ENCODE measurements around the gene CRTC2. TPM values are rescaled to one million over a fixed set of nuclear protein-coding genes. Genes with fewer than 3 reads are reported as not detected.

The CRTC2 gene
- total and polyA plus RNA-seq, 2 experiments from 2014 or later: 10.6 to 20.7 TPM

DNA sequence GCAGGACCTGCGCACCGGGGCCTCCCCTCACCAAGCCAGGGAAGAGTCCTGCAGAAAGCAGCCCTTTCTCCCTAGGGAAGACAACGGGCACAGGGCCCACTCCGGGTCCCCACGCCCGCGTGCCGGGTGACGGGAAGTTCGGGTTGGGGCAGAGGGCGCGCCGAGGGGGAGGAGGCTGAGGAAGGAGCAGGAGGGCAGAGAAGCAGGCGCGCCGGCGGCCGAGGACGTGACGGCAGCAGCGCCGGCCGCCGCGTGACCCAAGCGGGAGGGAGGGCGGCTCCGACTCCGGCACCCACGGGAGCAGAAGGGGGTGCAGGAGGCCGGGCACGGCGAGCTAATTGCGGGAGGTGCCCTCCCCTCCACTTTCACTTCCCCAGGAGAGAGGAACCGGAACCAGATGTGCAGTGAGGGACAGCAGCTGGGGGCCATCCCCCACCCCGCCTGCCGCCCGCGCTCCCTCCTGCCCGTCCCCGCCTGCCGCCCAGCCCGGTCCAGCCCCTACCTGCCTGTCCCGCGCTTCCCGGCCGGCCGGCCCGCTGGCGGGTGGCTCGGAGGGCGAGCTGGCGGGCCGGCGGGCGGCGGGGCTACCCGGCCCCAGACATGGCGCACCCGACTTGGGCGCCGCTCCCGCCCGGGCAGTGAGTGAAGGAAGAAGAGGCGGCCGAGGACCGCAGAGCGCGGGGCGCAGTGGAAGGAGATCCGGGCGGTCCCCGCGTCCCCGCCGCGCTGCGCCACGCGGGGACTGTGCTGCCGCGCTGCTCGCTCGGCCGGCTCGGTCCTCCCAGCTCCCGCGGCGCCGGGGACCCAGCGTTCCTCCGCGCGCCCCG, 12.4 kb downstream of the CRTC2 start:
- Mint-ChIP-seq H3K27ac (no peak overlapping the region; the same call in 1 of the 2 replicates), H3K9me3 (no peaks in the 10 kb centered on the region; the same call in 2 of the 3 replicates), H3K4me1 (peaks cover 18% of the 10 kb centered on the region), H3K27me3 (ENCODE audit: insufficient read depth, low read depth, poor library complexity) (peaks cover 17% of the 10 kb centered on the region), H3K4me3 (peak overlapping the region; percentile 87), H3K36me3 (ENCODE audit: low read depth) (peaks cover 46% of the 10 kb centered on the region)
- Histone ChIP-seq H3K27ac (ENCODE audit: low read depth) (no peak overlapping the region), H3F3A (replicated peaks; ENCODE audit: low read depth) (peaks cover 5% of the 10 kb centered on the region; the same call in 1 of the 2 replicates), H3K9me2 (ENCODE audit: insufficient read depth) (no peaks in the 10 kb centered on the region), H3K4me2 (peak overlapping the region; percentile 99), H3K4me1 (ENCODE audit: insufficient read depth) (peaks cover 10% of the 10 kb centered on the region; the same call in 1 of the 2 replicates), H3K4me3 (peak overlapping the region; percentile 95), H2AFZ (peak overlapping the region; percentile 72), H3K79me2 (replicated peaks; ENCODE audit: insufficient read depth) (peaks cover 20% of the 10 kb centered on the region), H4K20me1 (replicated peaks; ENCODE audit: insufficient read depth) (0 out of 2 replicates have a peak, but pooled peaks cover 10% of the 10 kb centered on the region), H3K36me3 (ENCODE audit: insufficient read depth) (peaks cover 14% of the 10 kb centered on the region; the same call in 1 of the 2 replicates), H3K27me3 (ENCODE audit: insufficient read depth) (no peaks in the 10 kb centered on the region)
- DNase-seq (ENCODE audit: low spot score) (peak; percentile 62), ATAC-seq (peak; percentile 49)
- TF ChIP-seq ZNF114 (CRISPR knock-in tag; IDR thresholded peaks at IDR 0.05) (no peak), POLR2AphosphoS5 (IDR thresholded peaks at IDR 0.05; ENCODE audit: low read depth) (0 out of 2 replicates have a peak, but pooled peaks have one; percentile 29), EZH2 (IDR thresholded peaks at IDR 0.05; ENCODE audit: low read depth, unreplicated experiment) (no peak)
- TF ChIP-seq, protein P1, sequence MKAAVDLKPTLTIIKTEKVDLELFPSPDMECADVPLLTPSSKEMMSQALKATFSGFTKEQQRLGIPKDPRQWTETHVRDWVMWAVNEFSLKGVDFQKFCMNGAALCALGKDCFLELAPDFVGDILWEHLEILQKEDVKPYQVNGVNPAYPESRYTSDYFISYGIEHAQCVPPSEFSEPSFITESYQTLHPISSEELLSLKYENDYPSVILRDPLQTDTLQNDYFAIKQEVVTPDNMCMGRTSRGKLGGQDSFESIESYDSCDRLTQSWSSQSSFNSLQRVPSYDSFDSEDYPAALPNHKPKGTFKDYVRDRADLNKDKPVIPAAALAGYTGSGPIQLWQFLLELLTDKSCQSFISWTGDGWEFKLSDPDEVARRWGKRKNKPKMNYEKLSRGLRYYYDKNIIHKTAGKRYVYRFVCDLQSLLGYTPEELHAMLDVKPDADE (IDR thresholded peaks at IDR 0.05): 0 out of 2 replicates have a peak, but pooled peaks have one; percentile 3

DNA sequence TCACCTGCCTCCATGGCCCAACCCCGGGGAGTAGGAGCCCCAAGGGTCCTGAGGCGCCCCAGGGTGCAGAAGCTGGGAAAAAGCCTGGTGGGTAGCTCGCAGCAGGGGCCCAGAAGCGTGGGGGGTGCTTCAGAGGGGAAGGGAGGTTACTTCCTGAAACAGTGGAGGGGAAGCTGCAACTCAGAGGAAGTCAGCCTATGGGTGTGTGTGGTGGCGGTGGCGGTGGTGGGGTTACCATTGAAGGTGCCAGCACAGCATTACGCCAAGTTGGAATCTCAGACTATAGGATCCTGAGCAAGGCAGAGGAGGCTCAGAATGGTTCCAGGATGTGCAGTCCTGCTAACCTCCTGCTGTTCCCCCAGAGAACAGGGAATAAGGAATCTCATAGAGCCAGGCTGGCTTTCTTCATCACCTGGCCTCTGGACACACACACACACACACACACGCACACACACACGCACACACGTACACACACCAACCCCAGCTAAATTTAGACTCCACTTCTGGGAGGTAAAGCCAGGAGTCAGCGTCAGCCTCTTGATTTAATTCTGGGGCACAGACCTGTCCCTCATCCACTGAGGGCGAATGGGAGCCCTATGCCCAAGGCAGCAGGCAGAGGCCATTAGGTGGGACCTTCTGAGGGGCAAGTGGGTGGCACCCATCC, 13.1 kb downstream of the CRTC2 start:
- peaks cover 10% of the 10 kb centered on the region; the same call in 1 of the 2 replicates for H3K36me3 ChIP-seq (ENCODE audit: insufficient read depth)
- TF ChIP-seq, protein P2, sequence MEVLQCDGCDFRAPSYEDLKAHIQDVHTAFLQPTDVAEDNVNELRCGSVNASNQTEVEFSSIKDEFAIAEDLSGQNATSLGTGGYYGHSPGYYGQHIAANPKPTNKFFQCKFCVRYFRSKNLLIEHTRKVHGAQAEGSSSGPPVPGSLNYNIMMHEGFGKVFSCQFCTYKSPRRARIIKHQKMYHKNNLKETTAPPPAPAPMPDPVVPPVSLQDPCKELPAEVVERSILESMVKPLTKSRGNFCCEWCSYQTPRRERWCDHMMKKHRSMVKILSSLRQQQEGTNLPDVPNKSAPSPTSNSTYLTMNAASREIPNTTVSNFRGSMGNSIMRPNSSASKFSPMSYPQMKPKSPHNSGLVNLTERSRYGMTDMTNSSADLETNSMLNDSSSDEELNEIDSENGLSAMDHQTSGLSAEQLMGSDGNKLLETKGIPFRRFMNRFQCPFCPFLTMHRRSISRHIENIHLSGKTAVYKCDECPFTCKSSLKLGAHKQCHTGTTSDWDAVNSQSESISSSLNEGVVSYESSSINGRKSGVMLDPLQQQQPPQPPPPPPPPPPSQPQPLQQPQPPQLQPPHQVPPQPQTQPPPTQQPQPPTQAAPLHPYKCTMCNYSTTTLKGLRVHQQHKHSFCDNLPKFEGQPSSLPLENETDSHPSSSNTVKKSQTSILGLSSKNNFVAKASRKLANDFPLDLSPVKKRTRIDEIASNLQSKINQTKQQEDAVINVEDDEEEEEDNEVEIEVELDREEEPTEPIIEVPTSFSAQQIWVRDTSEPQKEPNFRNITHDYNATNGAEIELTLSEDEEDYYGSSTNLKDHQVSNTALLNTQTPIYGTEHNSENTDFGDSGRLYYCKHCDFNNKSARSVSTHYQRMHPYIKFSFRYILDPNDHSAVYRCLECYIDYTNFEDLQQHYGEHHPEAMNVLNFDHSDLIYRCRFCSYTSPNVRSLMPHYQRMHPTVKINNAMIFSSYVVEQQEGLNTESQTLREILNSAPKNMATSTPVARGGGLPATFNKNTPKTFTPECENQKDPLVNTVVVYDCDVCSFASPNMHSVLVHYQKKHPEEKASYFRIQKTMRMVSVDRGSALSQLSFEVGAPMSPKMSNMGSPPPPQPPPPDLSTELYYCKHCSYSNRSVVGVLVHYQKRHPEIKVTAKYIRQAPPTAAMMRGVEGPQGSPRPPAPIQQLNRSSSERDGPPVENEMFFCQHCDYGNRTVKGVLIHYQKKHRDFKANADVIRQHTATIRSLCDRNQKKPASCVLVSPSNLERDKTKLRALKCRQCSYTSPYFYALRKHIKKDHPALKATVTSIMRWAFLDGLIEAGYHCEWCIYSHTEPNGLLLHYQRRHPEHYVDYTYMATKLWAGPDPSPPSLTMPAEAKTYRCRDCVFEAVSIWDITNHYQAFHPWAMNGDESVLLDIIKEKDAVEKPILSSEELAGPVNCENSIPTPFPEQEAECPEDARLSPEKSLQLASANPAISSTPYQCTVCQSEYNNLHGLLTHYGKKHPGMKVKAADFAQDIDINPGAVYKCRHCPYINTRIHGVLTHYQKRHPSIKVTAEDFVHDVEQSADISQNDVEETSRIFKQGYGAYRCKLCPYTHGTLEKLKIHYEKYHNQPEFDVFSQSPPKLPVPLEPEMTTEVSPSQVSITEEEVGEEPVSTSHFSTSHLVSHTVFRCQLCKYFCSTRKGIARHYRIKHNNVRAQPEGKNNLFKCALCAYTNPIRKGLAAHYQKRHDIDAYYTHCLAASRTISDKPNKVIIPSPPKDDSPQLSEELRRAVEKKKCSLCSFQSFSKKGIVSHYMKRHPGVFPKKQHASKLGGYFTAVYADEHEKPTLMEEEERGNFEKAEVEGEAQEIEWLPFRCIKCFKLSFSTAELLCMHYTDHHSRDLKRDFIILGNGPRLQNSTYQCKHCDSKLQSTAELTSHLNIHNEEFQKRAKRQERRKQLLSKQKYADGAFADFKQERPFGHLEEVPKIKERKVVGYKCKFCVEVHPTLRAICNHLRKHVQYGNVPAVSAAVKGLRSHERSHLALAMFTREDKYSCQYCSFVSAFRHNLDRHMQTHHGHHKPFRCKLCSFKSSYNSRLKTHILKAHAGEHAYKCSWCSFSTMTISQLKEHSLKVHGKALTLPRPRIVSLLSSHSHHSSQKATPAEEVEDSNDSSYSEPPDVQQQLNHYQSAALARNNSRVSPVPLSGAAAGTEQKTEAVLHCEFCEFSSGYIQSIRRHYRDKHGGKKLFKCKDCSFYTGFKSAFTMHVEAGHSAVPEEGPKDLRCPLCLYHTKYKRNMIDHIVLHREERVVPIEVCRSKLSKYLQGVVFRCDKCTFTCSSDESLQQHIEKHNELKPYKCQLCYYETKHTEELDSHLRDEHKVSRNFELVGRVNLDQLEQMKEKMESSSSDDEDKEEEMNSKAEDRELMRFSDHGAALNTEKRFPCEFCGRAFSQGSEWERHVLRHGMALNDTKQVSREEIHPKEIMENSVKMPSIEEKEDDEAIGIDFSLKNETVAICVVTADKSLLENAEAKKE (CRISPR knock-in tag; IDR thresholded peaks at IDR 0.05): no peak
- TF ChIP-seq, protein P1 (IDR thresholded peaks at IDR 0.05): 0 out of 2 replicates have a peak, but pooled peaks have one; percentile 10
- H3K27ac Mint-ChIP-seq: peak overlapping the region; percentile 73
- ATAC-seq (peak; percentile 5), DNase-seq (ENCODE audit: low spot score) (peak; percentile 37)
- H3K27me3 Mint-ChIP-seq (ENCODE audit: insufficient read depth, low read depth, poor library complexity): peaks cover 17% of the 10 kb centered on the region
- H3K4me3 ChIP-seq: peak overlapping the region; percentile 95
- H2AFZ ChIP-seq: peak overlapping the region; percentile 72; the same call in 1 of the 2 replicates
- H3K27me3 ChIP-seq (ENCODE audit: insufficient read depth): no peaks in the 10 kb centered on the region
- H3K9me3 Mint-ChIP-seq: no peaks in the 10 kb centered on the region; the same call in 2 of the 3 replicates
- H3K4me2 ChIP-seq: peak overlapping the region; percentile 99
- H3K27ac ChIP-seq (ENCODE audit: low read depth): no peak overlapping the region
- H4K20me1 ChIP-seq (replicated peaks; ENCODE audit: insufficient read depth): 0 out of 2 replicates have a peak, but pooled peaks cover 5% of the 10 kb centered on the region
- H3K4me3 Mint-ChIP-seq: peak overlapping the region; percentile 87
- peaks cover 5% of the 10 kb centered on the region; the same call in 1 of the 2 replicates for H3F3A ChIP-seq (replicated peaks; ENCODE audit: low read depth)
- H3K79me2 ChIP-seq (replicated peaks; ENCODE audit: insufficient read depth): peaks cover 17% of the 10 kb centered on the region
- no peaks in the 10 kb centered on the region for H3K9me2 ChIP-seq (ENCODE audit: insufficient read depth)
- H3K36me3 Mint-ChIP-seq (ENCODE audit: low read depth): peaks cover 44% of the 10 kb centered on the region
- peaks cover 10% of the 10 kb centered on the region; the same call in 1 of the 2 replicates for H3K4me1 ChIP-seq (ENCODE audit: insufficient read depth)
- H3K4me1 Mint-ChIP-seq: peaks cover 18% of the 10 kb centered on the region
